ENCODE data around the gene LPIN1.

The LPIN1 gene

GRCh38 chr2:11805920-11806319 lies 59.5 kb downstream of the LPIN1 start:
- in situ Hi-C loops (cut with MboI; ENCODE audit: low pct_unique_long_range_greater_than_20kb, low sequenced_read_pairs, unreplicated experiment), result no loop called here
- TF ChIP-seq CTCF (IDR thresholded peaks at IDR 0.05; ENCODE audit: extremely low read depth, insufficient read depth, missing control alignments), result no peak
- no peak for DNase-seq (ENCODE audit: low spot score)

DNA sequence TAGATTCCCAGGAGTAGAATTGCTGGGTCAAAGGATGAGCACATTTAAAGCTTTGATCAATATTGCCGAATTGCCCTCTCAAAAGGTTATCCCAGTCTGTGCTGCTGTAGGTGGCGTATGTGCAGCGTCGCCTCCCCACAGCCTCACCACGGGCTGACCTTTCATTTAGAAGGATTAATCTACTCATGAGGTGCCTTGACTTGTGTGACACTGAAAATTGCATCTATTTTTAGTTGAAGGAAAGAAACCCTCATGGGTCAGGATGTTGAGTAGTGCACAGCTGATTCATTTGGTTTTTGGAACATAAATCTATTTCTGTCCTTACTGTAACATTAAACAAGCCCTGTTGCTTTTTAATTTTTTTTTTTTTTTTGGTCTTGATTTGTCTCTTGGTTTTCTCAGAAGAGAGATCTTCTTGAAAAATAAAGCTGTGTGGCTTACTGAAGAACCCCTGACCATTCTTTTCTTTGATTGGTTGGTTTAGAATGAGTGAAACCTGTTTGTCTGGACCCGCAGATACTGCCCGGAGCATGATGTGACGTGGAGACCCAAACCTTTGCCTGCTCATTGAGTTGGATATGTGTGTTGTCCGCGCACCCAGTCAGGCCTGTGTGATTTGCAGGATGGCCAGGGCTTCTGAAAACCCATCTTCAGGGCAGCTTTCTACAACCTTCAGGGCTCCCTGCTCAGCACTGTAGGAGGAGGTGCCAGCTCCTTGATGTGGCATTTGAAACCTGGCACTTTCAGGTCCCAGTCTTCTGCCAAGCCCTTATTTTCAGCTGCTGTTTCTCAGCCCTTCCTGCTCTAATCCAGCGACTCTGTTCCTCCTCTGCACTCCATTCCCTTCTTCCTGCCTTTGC lies 61.0 kb downstream of the LPIN1 start:
- no peak for DNase-seq (ENCODE audit: low spot score)
- TF ChIP-seq CTCF (IDR thresholded peaks at IDR 0.05; ENCODE audit: extremely low read depth, insufficient read depth, missing control alignments), result no peak
- in situ Hi-C loops (cut with MboI; ENCODE audit: low pct_unique_long_range_greater_than_20kb, low sequenced_read_pairs, unreplicated experiment), result no loop called here

- TF ChIP-seq CTCF (IDR thresholded peaks at IDR 0.05; ENCODE audit: extremely low read depth, insufficient read depth, missing control alignments), result no peak
- in situ Hi-C loops (cut with MboI; ENCODE audit: low pct_unique_long_range_greater_than_20kb, low sequenced_read_pairs, unreplicated experiment), result no loop called here
- DNase-seq (ENCODE audit: low spot score), result no peak
These were observed 61.6 kb downstream of the LPIN1 start for GRCh38 chr2:11808016-11808400.

GRCh38 chr2:11809586-11810236 lies 63.3 kb downstream of the LPIN1 start:
- no peak for DNase-seq (ENCODE audit: low spot score)
- in situ Hi-C loops (cut with MboI; ENCODE audit: low pct_unique_long_range_greater_than_20kb, low sequenced_read_pairs, unreplicated experiment), result no loop called here
- TF ChIP-seq CTCF (IDR thresholded peaks at IDR 0.05; ENCODE audit: extremely low read depth, insufficient read depth, missing control alignments), result no peak

DNA sequence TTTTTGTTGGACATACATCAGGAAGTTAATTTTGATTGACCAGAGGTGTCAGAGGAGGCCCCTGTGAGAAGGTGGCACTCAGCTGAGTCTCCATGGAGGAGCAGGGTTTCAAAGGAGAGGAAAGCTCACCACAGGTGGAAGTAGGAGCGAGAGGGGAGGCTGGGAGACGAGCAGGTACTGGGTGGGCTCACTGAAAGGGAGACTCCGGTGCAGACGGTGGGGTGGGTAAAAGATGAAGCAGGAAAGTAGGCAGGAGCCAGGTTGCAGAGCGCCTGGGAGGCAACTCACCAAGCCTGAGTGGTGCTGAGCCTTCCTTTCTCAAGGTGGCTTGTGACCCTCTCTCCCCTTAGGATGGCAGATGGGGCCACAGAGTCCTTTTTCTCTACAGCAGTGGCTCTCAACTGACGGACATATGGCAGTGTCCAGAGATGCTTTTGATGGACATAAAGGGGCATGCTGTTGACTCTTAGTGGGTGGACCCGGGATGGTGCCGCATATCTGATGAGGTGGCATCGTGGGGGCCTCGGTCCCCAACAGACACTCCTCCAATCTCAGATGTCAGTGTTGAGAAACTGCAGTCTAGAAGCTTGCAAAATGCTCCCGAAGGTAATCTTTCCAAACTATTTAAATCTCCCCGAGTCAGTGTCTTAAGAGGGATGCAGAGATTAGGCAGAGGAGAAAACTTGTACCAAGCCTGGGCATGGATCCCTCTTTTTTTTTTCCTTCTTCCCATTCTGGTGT lies 64.0 kb downstream of the LPIN1 start:
- in situ Hi-C loops (cut with MboI; ENCODE audit: low pct_unique_long_range_greater_than_20kb, low sequenced_read_pairs, unreplicated experiment), result no loop called here
- no peak for TF ChIP-seq CTCF (IDR thresholded peaks at IDR 0.05; ENCODE audit: extremely low read depth, insufficient read depth, missing control alignments)
- DNase-seq (ENCODE audit: low spot score), result no peak

DNA sequence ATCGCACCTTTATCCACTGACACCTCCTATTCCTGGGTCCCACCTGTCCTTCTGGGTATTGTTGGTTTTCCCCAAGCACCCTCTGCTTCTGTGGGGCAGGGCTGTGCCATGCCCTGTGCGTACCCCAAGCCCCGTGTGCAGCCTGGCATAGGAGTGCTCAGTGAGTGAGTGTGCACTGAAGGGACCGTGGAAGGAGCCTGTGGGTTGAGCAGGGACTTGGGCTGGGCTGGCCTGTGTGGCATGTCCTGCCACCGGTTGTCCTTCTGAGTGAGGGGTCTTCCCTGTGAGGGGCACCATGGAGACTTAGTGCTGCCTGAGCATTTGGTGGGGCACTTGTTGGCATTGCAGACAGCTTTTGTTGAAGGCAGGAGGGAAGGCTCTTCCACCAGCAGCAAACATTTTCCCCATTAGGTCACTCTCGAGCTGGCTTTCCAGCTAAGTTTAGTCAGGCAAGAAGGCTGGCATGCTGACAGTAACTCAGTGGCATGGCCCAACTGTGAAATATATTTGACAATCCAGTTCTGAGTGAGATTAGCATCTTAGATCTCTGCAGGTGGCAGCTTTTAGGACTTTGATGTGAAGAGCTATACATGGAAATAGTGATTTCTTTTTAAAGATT lies 64.7 kb downstream of the LPIN1 start:
- DNase-seq (ENCODE audit: low spot score), result no peak
- in situ Hi-C loops (cut with MboI; ENCODE audit: low pct_unique_long_range_greater_than_20kb, low sequenced_read_pairs, unreplicated experiment), result no loop called here
- no peak for TF ChIP-seq CTCF (IDR thresholded peaks at IDR 0.05; ENCODE audit: extremely low read depth, insufficient read depth, missing control alignments)
